Glomerular visceral epithelial cell (primary cell): ENCODE data around the gene ZNF681.
"Not testable (repeated sequence)": the region's sequence is repeated elsewhere in the genome, so short reads cannot be mapped to it uniquely, and the experiment has no call there.

Experiments
- DNase-seq: peaks from one replicate; pipeline ENCODE4 v3.0.0-alpha.2; 2016; ENCODE audit errors: extremely low spot score

ZNF681 gene

GRCh38 chr19:23692937-23693336, 65.8 kb downstream of the ZNF681 start:
- not testable (repeated sequence) for DNase-seq
